Stomach (tissue), 9 donors: Measurements from ENCODE around the gene SORCS3. TPM values are rescaled to one million over a fixed set of nuclear protein-coding genes. Genes with fewer than 3 reads are reported as not detected.

Experiments used
- DNase-seq, 2 donors: peaks; one replicate each; pipeline versions ENCODE4 v3.0.0 to v3.0.0-alpha.2; 2013 to 2019
- H3K27ac ChIP-seq, 5 donors: fragments of 200-600 bp in 4 of 5; sonication (generic) in 4 of 5; one replicate each; pipeline ENCODE4 v1.5.1; 2013 to 2019; ENCODE audit warnings: mild to moderate bottlenecking in 1 of 5, moderate library complexity in 1 of 5
- H3K27me3 ChIP-seq, 3 donors: fragments of 200-600 bp; sonication (generic); one replicate each; pipeline ENCODE4 v1.5.1; 2017 to 2019; ENCODE audit warnings: mixed run types in 1 of 3
- H3K36me3 ChIP-seq, 4 donors: fragments of 200-600 bp; sonication (generic); 1 replicate in 3 of 4; 2 replicates in 1 of 4; pipeline ENCODE4 v1.5.1; 2016 to 2019
- H3K4me1 ChIP-seq, 4 donors: fragments of 200-600 bp; sonication (generic); one replicate each; pipeline ENCODE4 v1.5.1; 2016 to 2019
- H3K4me3 ChIP-seq, 4 donors: fragments of 200-600 bp; sonication (generic) in 3 of 4; one replicate each; pipeline ENCODE4 v1.5.1; 2016 to 2019; ENCODE audit warnings: mild to moderate bottlenecking in 1 of 4
- H3K9me3 ChIP-seq, 4 donors: fragments of 200-600 bp; sonication (generic); one replicate each; pipeline ENCODE4 v1.5.1; 2016 to 2019
- EP300 ChIP-seq: sonication (generic); formaldehyde crosslinking; IDR thresholded peaks from one replicate; pipeline ENCODE4 v1.6.1; 2017; ENCODE audit warnings: antibody characterized with exemption
- POLR2A ChIP-seq, 4 donors: fragments of 450-650 bp; IDR thresholded peaks; one replicate each; pipeline ENCODE4 v1.6.1; 2016; ENCODE audit warnings: antibody characterized with exemption in 4 of 4, control low read depth in 2 of 4, mild to moderate bottlenecking in 1 of 4, moderate library complexity in 1 of 4
- POLR2AphosphoS5 ChIP-seq, 3 donors: sonication (generic); formaldehyde crosslinking; IDR thresholded peaks; one replicate each; pipeline ENCODE4 v1.6.1; 2016; ENCODE audit warnings: antibody characterized with exemption in 3 of 3
- WGBS, 5 donors: extraction: QIAGEN DNeasy Blood & Tissue Kit in 3 of 5; methylation state at CpG; one replicate each; pipeline versions ENCODE4 v1.1.5 to v1.1.7; 2013 to 2018; 5-methylcytosine and 5-hydroxymethylcytosine counted together
- intact Hi-C: fragments of 100-400 bp; cut with DNase I; formaldehyde crosslinking; loops from one replicate; pipeline ENCODE4 v1.15.1; 2023; ENCODE audit warnings: low total_unique reads
- polyA plus RNA-seq, 3 donors: library from polyadenylated mRNA; stranded (reverse); fragments of 200-250 nt; gene quantifications; one replicate each; pipeline ENCODE4 v1.2.3, GENCODE V29; 2013
- total RNA-seq, 5 donors: library from RNA; depleted of rRNA; stranded (reverse); fragments of >200 nt; gene quantifications; one replicate each; pipeline versions ENCODE4 v1.1.0 to v1.2.3, GENCODE V29; 2014 to 2016
- TF ChIP-seq, protein P1 (sequence below), 7 experiments: fragments of 450-650 bp in 4 of 7; fragments of 200-600 bp in 3 of 7; sonication (generic) in 3 of 7; IDR thresholded peaks; one replicate each; pipeline ENCODE4 v1.5.1; 2016 to 2019; ENCODE audit warnings: antibody characterized with exemption in 7 of 7, control low read depth in 2 of 7, mild to moderate bottlenecking in 1 of 7
- donor health status: healthy with polysubstance abuse.
- donor health status: Bipolar disorder and iron deficiency.
- donor health status: healthy.

SORCS3 gene
- total and polyA plus RNA-seq, 8 donors, result 0.06 to 2.6 (median 0.20) TPM; not detected in 4

- TF ChIP-seq EP300 (no peak), POLR2A (IDR thresholded peaks at IDR 0.05) (no peak), POLR2AphosphoS5 (IDR thresholded peaks at IDR 0.05) (no peak)
- TF ChIP-seq, protein P1, sequence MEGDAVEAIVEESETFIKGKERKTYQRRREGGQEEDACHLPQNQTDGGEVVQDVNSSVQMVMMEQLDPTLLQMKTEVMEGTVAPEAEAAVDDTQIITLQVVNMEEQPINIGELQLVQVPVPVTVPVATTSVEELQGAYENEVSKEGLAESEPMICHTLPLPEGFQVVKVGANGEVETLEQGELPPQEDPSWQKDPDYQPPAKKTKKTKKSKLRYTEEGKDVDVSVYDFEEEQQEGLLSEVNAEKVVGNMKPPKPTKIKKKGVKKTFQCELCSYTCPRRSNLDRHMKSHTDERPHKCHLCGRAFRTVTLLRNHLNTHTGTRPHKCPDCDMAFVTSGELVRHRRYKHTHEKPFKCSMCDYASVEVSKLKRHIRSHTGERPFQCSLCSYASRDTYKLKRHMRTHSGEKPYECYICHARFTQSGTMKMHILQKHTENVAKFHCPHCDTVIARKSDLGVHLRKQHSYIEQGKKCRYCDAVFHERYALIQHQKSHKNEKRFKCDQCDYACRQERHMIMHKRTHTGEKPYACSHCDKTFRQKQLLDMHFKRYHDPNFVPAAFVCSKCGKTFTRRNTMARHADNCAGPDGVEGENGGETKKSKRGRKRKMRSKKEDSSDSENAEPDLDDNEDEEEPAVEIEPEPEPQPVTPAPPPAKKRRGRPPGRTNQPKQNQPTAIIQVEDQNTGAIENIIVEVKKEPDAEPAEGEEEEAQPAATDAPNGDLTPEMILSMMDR (IDR thresholded peaks at IDR 0.05), result no peak
Observed at GRCh38 chr10:105171945-105172344, 530.9 kb downstream of the SORCS3 start.

GRCh38 chr10:105181626-105182025 lies 540.5 kb downstream of the SORCS3 start:
- H3K36me3 ChIP-seq, result no peaks in the 10 kb centered on the region
- H3K27ac ChIP-seq, result no peak overlapping the region
- H3K4me1 ChIP-seq, result no peaks in the 10 kb centered on the region
- H3K4me3 ChIP-seq, result no peak overlapping the region
- TF ChIP-seq POLR2AphosphoS5 (IDR thresholded peaks at IDR 0.05), result no peak
- no peak for TF ChIP-seq POLR2A (IDR thresholded peaks at IDR 0.05)
- TF ChIP-seq, protein P1 (IDR thresholded peaks at IDR 0.05), result no peak
- TF ChIP-seq EP300, result no peak
- H3K27me3 ChIP-seq, result no peaks in the 10 kb centered on the region
- intact Hi-C loops, result no loop called here
- DNase-seq, result no peak
- H3K9me3 ChIP-seq, result no peaks in the 10 kb centered on the region

More at GRCh38 chr10:105171945-105172344, 530.9 kb downstream of the SORCS3 start:
- Histone ChIP-seq H3K27ac (no peak overlapping the region), H3K36me3 (no peaks in the 10 kb centered on the region), H3K9me3 (no peaks in the 10 kb centered on the region), H3K4me1 (no peaks in the 10 kb centered on the region), H3K4me3 (no peak overlapping the region), H3K27me3 (no peaks in the 10 kb centered on the region)
- 82 to 91% (median 87%) methylated on average over 3 of the region's 3 CpGs for WGBS, 5 donors
- DNase-seq, result no peak
- intact Hi-C loops, result no loop called here

DNA sequence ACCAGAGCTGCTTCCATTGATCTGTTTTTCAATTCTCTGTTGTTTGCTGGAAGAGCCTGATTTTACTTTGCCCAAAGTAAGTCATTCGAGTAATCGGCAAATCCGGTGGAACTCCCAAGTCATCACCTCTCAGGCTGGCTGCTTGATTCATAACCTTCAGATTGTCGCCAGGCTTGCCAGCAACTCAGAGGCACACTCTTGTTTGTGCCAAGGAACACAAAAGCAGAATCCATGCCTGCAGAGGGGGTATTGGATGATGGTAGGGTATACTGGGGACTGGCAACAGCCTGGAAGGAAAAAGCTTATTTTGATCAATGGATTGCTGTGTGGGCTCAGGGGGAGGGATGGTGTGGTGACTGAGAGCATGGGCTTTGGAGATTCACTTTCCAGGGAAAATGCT lies 542.4 kb downstream of the SORCS3 start:
- intact Hi-C loops, result no loop called here
- H3K36me3 ChIP-seq, result no peaks in the 10 kb centered on the region
- H3K27me3 ChIP-seq, result no peaks in the 10 kb centered on the region
- 89 to 94% (median 92%) methylated on average over 4 of the region's 4 CpGs for WGBS, 5 donors
- H3K4me3 ChIP-seq, result no peak overlapping the region
- H3K9me3 ChIP-seq, result no peaks in the 10 kb centered on the region
- H3K4me1 ChIP-seq, result no peaks in the 10 kb centered on the region
- no peak overlapping the region for H3K27ac ChIP-seq
- no peak for DNase-seq
- TF ChIP-seq POLR2A (IDR thresholded peaks at IDR 0.05), result no peak
- no peak for TF ChIP-seq POLR2AphosphoS5 (IDR thresholded peaks at IDR 0.05)
- TF ChIP-seq EP300, result no peak
- TF ChIP-seq, protein P1 (IDR thresholded peaks at IDR 0.05), result no peak

DNA sequence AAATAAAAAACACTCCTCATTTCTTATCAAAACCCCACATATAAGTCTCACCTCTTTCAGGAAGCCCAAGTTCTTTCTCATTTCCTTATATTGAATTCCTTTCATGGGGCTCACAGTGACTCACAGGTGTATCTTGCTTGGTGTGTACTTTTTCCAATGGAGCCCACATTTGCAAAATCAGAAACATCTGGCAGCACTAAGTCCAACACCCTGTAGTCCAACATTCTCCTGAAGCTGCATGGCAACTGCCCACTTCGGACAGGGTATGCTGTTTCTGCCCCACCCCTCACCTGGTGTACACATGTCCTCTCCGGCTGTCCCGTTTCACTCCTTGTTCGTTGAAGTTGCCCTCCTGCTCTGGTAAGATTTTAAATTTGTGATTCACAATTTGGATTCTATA lies 544.1 kb downstream of the SORCS3 start:
- WGBS, 5 donors, result 72 to 80% (median 77%) methylated on average over 4 of the region's 4 CpGs
- no peak overlapping the region for H3K4me3 ChIP-seq
- H3K9me3 ChIP-seq, result no peaks in the 10 kb centered on the region
- H3K36me3 ChIP-seq, result no peaks in the 10 kb centered on the region
- H3K27me3 ChIP-seq, result no peaks in the 10 kb centered on the region
- no peak overlapping the region for H3K27ac ChIP-seq
- TF ChIP-seq POLR2A (IDR thresholded peaks at IDR 0.05) (no peak), EP300 (no peak), POLR2AphosphoS5 (IDR thresholded peaks at IDR 0.05) (no peak)
- TF ChIP-seq, protein P1 (IDR thresholded peaks at IDR 0.05), result no peak
- H3K4me1 ChIP-seq, result no peaks in the 10 kb centered on the region
- intact Hi-C loops, result no loop called here
- no peak for DNase-seq
